ENCODE measurements around the gene FAM20A. TPM values are rescaled to one million over a fixed set of nuclear protein-coding genes. Genes with fewer than 3 reads are reported as not detected.

The FAM20A gene
- total RNA-seq, 1 donor from 2014 or later: 0.44 TPM

DNA sequence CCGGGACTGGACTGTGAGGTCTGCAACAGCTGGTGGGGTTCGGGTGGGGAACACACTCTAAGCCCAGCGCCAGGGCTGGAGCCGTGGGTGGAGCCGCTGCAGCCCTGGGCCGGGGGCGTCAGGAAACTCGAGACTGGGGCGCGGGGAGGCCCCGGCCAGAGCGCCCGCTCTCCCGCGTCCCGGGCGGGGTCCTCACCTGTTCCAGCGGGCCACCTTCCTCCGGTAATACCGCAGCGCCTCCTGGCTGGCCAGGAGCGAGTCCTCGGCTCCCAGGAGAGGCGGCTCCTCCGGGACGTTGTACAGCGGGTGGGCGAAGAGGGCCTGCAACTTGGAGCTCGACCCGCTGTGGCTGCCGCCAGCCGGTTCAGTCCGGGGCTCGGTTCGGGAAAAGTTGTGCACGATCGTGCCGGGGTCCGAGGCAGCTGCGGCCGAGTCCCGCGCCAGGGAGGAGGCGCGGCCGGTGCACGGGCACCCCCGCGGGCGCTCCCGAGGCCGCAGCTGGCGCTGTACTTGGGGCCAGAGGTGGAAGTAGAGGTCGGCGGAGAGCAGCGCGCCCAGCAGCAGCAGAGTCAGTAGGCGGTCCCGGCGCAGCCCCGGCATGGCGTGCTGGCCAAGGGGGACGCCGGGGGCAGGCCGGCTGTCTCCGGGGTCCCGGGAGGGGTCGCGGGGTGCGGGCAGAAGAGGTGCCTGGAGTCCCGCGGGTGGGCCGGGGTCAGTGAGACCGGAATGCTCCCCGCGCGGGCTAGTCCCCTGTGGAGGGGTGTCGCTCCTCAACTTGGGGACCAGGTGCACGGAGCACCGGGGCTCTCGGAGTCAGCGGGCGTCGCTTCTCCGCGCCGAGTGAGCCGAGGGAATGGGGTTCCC is 868 bp downstream of the FAM20A start:
- Mint-ChIP-seq H3K4me1 (ENCODE audit: unreplicated experiment) (peaks cover 15% of the 10 kb centered on the region), H3K9me3 (ENCODE audit: unreplicated experiment) (no peaks in the 10 kb centered on the region), H3K27me3 (ENCODE audit: unreplicated experiment) (peaks cover 10% of the 10 kb centered on the region), H3K4me3 (ENCODE audit: unreplicated experiment) (no peak overlapping the region), H3K27ac (ENCODE audit: unreplicated experiment) (no peak overlapping the region), H3K36me3 (ENCODE audit: low read depth, unreplicated experiment) (peaks cover 4% of the 10 kb centered on the region)
- DNase-seq (ENCODE audit: low spot score): peak; percentile 42
- TF ChIP-seq, protein P1, sequence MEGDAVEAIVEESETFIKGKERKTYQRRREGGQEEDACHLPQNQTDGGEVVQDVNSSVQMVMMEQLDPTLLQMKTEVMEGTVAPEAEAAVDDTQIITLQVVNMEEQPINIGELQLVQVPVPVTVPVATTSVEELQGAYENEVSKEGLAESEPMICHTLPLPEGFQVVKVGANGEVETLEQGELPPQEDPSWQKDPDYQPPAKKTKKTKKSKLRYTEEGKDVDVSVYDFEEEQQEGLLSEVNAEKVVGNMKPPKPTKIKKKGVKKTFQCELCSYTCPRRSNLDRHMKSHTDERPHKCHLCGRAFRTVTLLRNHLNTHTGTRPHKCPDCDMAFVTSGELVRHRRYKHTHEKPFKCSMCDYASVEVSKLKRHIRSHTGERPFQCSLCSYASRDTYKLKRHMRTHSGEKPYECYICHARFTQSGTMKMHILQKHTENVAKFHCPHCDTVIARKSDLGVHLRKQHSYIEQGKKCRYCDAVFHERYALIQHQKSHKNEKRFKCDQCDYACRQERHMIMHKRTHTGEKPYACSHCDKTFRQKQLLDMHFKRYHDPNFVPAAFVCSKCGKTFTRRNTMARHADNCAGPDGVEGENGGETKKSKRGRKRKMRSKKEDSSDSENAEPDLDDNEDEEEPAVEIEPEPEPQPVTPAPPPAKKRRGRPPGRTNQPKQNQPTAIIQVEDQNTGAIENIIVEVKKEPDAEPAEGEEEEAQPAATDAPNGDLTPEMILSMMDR (IDR thresholded peaks at IDR 0.05; ENCODE audit: unreplicated experiment): no peak

DNA sequence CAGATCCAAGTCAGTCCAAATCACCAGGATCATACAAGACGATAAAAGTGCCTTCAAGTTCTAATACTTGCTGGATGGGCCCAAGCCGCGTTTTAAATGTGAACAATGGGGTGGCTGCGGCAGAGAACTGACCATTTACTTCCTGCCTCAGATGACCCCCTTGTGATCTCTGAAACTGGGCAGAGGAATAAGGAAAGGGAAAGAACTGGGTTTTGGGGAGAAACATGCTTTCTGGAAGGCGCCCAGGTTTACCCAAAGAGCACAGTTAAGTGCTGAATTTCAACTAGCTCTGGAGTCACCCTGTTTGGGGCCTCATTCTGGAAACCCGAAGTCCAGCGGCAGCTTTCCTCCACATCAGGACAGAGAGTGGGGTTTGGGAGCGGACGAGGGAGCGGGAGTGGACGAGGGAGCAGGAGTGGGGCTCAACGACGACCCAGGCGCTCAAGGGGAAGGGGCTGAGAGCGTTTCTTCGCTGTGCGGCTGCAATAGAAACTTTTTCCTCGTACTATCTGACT is 1.6 kb downstream of the FAM20A start:
- TF ChIP-seq, protein P1 (IDR thresholded peaks at IDR 0.05; ENCODE audit: unreplicated experiment): no peak
- H3K4me1 Mint-ChIP-seq (ENCODE audit: unreplicated experiment): peaks cover 18% of the 10 kb centered on the region
- peaks cover 10% of the 10 kb centered on the region for H3K27me3 Mint-ChIP-seq (ENCODE audit: unreplicated experiment)
- peaks cover 4% of the 10 kb centered on the region for H3K36me3 Mint-ChIP-seq (ENCODE audit: low read depth, unreplicated experiment)
- H3K27ac Mint-ChIP-seq (ENCODE audit: unreplicated experiment): no peak overlapping the region
- peak overlapping the region; percentile 87 for H3K4me3 Mint-ChIP-seq (ENCODE audit: unreplicated experiment)
- H3K9me3 Mint-ChIP-seq (ENCODE audit: unreplicated experiment): no peaks in the 10 kb centered on the region
- no peak for DNase-seq (ENCODE audit: low spot score)

DNA sequence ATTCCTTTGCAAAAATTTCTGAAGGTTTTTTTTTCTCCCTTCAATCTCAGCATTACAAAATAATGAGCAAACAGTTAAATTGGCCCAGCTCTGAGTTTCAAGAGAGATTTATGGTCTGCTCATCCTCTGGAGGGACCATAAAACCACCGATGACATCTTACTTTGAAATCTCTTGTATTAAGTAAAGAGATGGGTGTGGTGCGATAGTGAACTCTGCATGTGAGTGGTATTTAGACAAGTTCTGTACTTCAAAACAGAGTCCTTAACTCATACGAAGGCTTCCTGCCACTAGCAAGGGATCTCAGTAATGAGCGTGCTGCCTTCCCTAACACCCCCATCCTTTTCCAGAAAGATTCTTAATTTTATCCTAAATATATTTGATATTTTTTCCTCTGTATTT is 2.1 kb downstream of the FAM20A start:
- Mint-ChIP-seq H3K4me3 (ENCODE audit: unreplicated experiment) (no peak overlapping the region), H3K27ac (ENCODE audit: unreplicated experiment) (no peak overlapping the region), H3K27me3 (ENCODE audit: unreplicated experiment) (peaks cover 10% of the 10 kb centered on the region), H3K9me3 (ENCODE audit: unreplicated experiment) (no peaks in the 10 kb centered on the region), H3K36me3 (ENCODE audit: low read depth, unreplicated experiment) (peaks cover 4% of the 10 kb centered on the region), H3K4me1 (ENCODE audit: unreplicated experiment) (peaks cover 18% of the 10 kb centered on the region)
- TF ChIP-seq, protein P1 (IDR thresholded peaks at IDR 0.05; ENCODE audit: unreplicated experiment): no peak
- no peak for DNase-seq (ENCODE audit: low spot score)

DNA sequence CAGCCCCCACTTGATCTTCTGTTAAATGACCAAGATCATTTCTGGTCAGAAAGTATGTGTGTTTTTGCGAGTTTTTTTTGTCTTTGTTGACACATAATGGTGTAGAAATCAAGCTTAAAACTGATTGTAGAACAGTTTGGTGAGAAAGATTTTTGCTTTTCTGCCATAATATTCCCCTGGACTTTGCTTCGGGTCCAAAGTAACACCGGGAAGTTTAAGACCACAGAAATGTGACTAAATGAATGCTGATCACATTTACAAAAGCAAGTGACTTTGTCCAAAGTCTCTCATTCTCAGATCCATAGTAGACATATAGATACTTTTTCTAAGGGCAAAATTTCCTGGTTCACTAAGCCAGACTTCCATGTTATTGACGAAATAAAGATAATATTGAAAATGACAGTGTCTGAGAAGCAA is 2.6 kb downstream of the FAM20A start:
- Mint-ChIP-seq H3K36me3 (ENCODE audit: low read depth, unreplicated experiment) (peaks cover 4% of the 10 kb centered on the region), H3K9me3 (ENCODE audit: unreplicated experiment) (no peaks in the 10 kb centered on the region), H3K27ac (ENCODE audit: unreplicated experiment) (no peak overlapping the region), H3K4me1 (ENCODE audit: unreplicated experiment) (peaks cover 18% of the 10 kb centered on the region), H3K27me3 (ENCODE audit: unreplicated experiment) (peaks cover 10% of the 10 kb centered on the region), H3K4me3 (ENCODE audit: unreplicated experiment) (no peak overlapping the region)
- no peak for DNase-seq (ENCODE audit: low spot score)
- TF ChIP-seq, protein P1 (IDR thresholded peaks at IDR 0.05; ENCODE audit: unreplicated experiment): no peak

DNA sequence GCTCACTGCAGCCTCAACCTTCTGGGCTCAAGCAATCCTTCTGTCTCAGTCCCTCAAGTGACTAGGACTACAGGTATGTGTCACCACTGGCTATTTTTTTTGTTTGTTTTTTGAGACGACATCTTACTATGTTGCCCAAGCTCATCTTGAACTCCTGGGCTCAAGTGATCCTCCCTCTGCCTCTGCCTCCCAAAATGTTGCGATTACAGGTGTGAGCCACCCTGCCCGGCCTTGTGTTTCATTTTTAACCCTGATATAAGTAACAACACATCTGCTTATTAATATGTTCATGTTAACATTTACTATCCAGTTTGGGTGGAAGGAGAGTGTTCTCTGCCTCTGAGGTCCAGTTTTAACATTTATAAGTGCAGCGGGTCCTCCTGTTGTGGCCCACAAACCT is 3.1 kb downstream of the FAM20A start:
- H3K4me3 Mint-ChIP-seq (ENCODE audit: unreplicated experiment): no peak overlapping the region
- no peak overlapping the region for H3K27ac Mint-ChIP-seq (ENCODE audit: unreplicated experiment)
- TF ChIP-seq, protein P1 (IDR thresholded peaks at IDR 0.05; ENCODE audit: unreplicated experiment): no peak
- no peaks in the 10 kb centered on the region for H3K9me3 Mint-ChIP-seq (ENCODE audit: unreplicated experiment)
- H3K36me3 Mint-ChIP-seq (ENCODE audit: low read depth, unreplicated experiment): peaks cover 4% of the 10 kb centered on the region
- peaks cover 10% of the 10 kb centered on the region for H3K27me3 Mint-ChIP-seq (ENCODE audit: unreplicated experiment)
- DNase-seq (ENCODE audit: low spot score): no peak
- peaks cover 18% of the 10 kb centered on the region for H3K4me1 Mint-ChIP-seq (ENCODE audit: unreplicated experiment)
